IPS-20b (cell line): Measurements from ENCODE around the gene LTBP2.

Experiments used
- H3K27ac ChIP-seq: one replicate; pipeline ENCODE4 v1.5.1; 2013; ENCODE audit warnings: low read length
- H3K27me3 ChIP-seq: 2 replicates; pipeline ENCODE4 v1.6.1; 2013; ENCODE audit warnings: mild to moderate bottlenecking, low read length, inconsistent platforms; ENCODE audit not compliant: insufficient read depth
- H3K36me3 ChIP-seq: 2 replicates; pipeline ENCODE4 v1.6.1; 2013; ENCODE audit warnings: low read depth, mild to moderate bottlenecking, inconsistent platforms, low read length, moderate library complexity; ENCODE audit not compliant: insufficient read depth
- H3K4me1 ChIP-seq: 2 replicates; pipeline ENCODE4 v1.6.1; 2013; ENCODE audit warnings: mild to moderate bottlenecking, control low read depth, inconsistent platforms, low read length, moderate library complexity; ENCODE audit not compliant: insufficient read depth
- H3K4me3 ChIP-seq: 2 replicates; pipeline ENCODE4 v1.5.1; 2013; ENCODE audit warnings: mild to moderate bottlenecking, low read length, inconsistent platforms
- H3K9ac ChIP-seq: 2 replicates; pipeline ENCODE4 v1.6.1; 2013; ENCODE audit warnings: low read depth, mild to moderate bottlenecking, inconsistent platforms, low read length, moderate library complexity
- H3K9me3 ChIP-seq: 2 replicates; pipeline ENCODE4 v1.6.1; 2013; ENCODE audit warnings: mild to moderate bottlenecking, low read depth, low read length, inconsistent platforms; ENCODE audit not compliant: insufficient read depth

The LTBP2 gene

DNA sequence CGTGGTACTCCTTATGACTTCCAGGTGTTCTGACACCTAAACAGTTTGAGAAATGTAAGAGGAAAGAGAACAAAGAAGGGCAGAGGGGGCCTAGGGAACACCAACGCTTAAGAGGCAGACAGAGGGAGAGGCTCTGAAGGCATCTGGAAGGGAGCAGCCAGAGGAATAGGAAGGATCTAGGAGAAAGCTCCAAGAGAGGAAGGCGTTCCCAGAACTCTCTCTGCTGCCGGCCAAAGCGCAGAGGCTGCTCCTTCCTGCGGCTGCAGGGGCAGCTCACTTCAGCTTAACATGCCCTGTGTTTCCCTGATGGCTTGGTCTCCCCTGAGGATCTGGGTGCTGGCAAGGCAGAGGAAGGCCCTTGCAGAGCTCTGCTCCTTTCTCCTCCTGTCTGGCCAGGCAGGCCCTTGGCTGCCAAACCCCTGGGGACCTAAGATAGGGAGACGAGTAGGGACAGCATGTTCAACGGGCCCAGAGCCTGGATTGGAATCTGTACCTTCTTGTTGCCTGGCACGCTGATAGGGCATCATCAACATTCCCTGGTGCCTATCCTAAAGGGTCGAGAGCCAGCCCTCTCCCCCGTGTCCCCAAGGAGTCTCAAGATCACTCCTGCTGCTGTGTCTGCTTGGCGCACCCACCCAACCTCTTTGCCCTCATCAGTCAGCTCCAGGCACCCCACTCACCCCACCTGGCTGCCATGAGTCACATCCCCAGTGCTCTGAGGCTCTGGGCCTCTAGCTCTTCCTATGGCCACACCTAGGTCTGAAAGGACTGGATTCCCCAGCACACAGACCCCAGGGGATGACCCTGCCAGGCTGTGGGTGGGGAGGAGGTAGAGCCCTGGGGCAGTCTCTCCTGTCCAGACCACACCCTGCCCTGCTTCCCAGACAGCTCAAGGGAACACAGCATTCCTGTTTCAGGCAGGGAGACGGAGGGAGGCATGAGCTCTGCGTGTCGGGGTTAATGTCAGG, 45.6 kb downstream of the LTBP2 start:
- no peaks in the 10 kb centered on the region for H3K9me3 ChIP-seq
- H3K4me3 ChIP-seq, result no peak overlapping the region
- no peak overlapping the region for H3K27ac ChIP-seq
- H3K4me1 ChIP-seq, result peaks cover 3% of the 10 kb centered on the region; the same call in 1 of the 2 replicates
- no peaks in the 10 kb centered on the region for H3K27me3 ChIP-seq
- H3K9ac ChIP-seq, result no peak overlapping the region
- no peaks in the 10 kb centered on the region for H3K36me3 ChIP-seq

GRCh38 chr14:74563586-74564159, 48.4 kb downstream of the LTBP2 start:
- Histone ChIP-seq H3K27ac (no peak overlapping the region), H3K36me3 (no peaks in the 10 kb centered on the region), H3K27me3 (no peaks in the 10 kb centered on the region), H3K9ac (no peak overlapping the region), H3K4me3 (no peak overlapping the region), H3K4me1 (peaks cover 3% of the 10 kb centered on the region; the same call in 1 of the 2 replicates), H3K9me3 (no peaks in the 10 kb centered on the region)

- Histone ChIP-seq H3K4me1 (peaks cover 3% of the 10 kb centered on the region; the same call in 1 of the 2 replicates), H3K4me3 (no peak overlapping the region), H3K36me3 (no peaks in the 10 kb centered on the region), H3K9ac (no peak overlapping the region), H3K27ac (no peak overlapping the region), H3K9me3 (no peaks in the 10 kb centered on the region), H3K27me3 (no peaks in the 10 kb centered on the region)
Measured at GRCh38 chr14:74563233-74563585, 48.8 kb downstream of the LTBP2 start.

GRCh38 chr14:74562515-74563232, 49.4 kb downstream of the LTBP2 start:
- Histone ChIP-seq H3K4me3 (no peak overlapping the region), H3K9me3 (no peaks in the 10 kb centered on the region), H3K36me3 (no peaks in the 10 kb centered on the region), H3K27ac (no peak overlapping the region), H3K27me3 (no peaks in the 10 kb centered on the region), H3K4me1 (peaks cover 3% of the 10 kb centered on the region; the same call in 1 of the 2 replicates), H3K9ac (no peak overlapping the region)

DNA sequence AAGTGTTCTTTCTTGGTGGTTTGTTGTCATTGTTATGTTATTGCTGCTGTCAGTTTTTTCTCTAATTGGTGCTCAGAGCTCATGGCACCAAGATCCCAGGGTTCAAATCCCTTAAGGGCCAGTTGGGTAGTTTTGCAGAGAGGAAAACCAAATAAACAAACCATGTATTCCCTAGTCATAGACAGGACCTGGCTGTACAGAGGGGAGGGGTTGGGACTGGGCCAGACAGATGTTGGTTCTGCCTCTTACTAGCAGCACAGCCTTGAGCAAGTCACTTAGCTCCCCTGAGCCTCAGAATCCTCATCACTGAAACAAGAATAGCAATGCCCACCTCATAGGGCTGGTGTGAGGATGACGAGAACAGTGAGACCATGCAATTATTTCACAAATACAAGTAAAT, 53.4 kb downstream of the LTBP2 start:
- no peaks in the 10 kb centered on the region for H3K9me3 ChIP-seq
- peaks cover 3% of the 10 kb centered on the region; the same call in 1 of the 2 replicates for H3K4me1 ChIP-seq
- H3K27ac ChIP-seq, result no peak overlapping the region
- H3K36me3 ChIP-seq, result no peaks in the 10 kb centered on the region
- H3K9ac ChIP-seq, result no peak overlapping the region
- H3K27me3 ChIP-seq, result no peaks in the 10 kb centered on the region
- H3K4me3 ChIP-seq, result no peak overlapping the region

DNA sequence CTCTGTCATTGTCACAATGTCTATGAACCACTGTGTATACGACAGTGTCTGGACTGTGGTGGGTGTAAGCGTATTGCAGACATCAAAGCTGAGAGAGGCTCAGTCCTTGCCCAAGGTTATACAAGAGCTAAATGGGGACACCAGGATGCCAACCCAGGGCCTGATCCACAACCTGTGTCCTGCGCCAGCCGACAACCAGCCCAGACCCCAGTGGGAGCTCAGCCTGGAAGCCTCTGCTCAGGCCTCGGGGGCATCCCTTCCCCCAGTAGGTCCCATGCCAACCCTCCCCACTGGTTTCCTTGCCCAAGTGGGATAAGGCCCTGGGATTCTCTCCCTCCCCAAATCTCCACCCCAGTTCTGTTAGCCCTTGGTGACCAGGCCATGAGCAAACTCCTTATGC, 54.3 kb downstream of the LTBP2 start:
- Histone ChIP-seq H3K4me3 (no peak overlapping the region), H3K27me3 (no peaks in the 10 kb centered on the region), H3K9me3 (no peaks in the 10 kb centered on the region), H3K4me1 (no peaks in the 10 kb centered on the region), H3K36me3 (no peaks in the 10 kb centered on the region), H3K27ac (no peak overlapping the region), H3K9ac (no peak overlapping the region)

GRCh38 chr14:74555476-74556050, 56.5 kb downstream of the LTBP2 start:
- no peaks in the 10 kb centered on the region for H3K36me3 ChIP-seq
- no peak overlapping the region for H3K9ac ChIP-seq
- no peak overlapping the region for H3K27ac ChIP-seq
- H3K9me3 ChIP-seq, result no peaks in the 10 kb centered on the region
- H3K4me1 ChIP-seq, result peaks cover 7% of the 10 kb centered on the region; the same call in 1 of the 2 replicates
- H3K4me3 ChIP-seq, result no peak overlapping the region
- H3K27me3 ChIP-seq, result no peaks in the 10 kb centered on the region

DNA sequence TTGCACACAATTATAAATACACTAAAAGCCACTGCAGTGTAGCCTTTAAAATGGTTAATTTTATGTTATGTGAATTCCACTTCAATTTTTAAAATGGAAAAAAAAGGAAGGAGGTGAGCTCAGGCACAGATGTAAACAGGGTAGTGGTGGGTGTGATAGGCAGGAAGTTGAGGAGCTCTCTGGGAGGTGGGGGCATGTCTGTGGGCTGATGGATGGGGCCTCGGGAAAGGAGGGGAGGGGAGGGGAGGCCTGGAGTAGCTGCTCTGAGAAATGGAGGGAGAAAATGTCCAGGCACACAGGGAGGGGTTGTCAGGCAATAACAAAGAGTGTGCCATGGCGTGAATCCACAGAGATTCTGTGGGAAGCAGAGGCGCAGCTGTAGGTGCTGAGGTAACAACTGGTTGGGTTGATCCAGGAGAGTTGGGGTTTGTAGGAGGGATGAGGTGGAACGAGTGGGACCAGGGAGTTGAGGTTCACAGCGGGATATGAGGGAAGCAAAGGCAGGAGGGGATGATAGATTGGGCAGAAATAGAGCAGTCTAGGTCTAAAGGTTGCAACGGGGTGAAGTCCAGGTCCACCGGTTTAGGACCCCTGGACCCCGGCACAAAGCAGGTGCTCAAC, 57.2 kb downstream of the LTBP2 start:
- no peaks in the 10 kb centered on the region for H3K27me3 ChIP-seq
- H3K4me3 ChIP-seq, result no peak overlapping the region
- H3K36me3 ChIP-seq, result no peaks in the 10 kb centered on the region
- peaks cover 7% of the 10 kb centered on the region; the same call in 1 of the 2 replicates for H3K4me1 ChIP-seq
- no peaks in the 10 kb centered on the region for H3K9me3 ChIP-seq
- H3K27ac ChIP-seq, result no peak overlapping the region
- H3K9ac ChIP-seq, result no peak overlapping the region

DNA sequence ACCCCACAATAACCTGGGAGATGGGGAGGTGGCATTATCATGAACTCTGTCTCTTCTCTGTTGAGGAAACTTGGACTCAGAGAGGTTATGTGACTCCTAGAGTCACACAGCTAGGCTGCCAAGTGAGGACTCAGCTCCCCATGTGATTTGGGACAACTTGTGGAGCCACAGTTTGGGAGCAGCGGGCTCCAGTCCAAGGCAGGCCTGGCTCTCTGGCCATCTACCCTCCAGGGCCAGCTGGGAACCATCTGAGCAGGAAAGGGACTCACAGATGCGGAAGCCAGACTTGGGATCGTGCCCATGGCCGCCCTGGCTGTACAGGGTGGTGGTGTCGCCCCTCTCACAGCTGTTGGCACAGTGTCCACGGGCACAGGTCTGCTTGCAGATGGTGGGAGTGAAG, 59.4 kb downstream of the LTBP2 start:
- no peak overlapping the region for H3K4me3 ChIP-seq
- no peaks in the 10 kb centered on the region for H3K27me3 ChIP-seq
- H3K9me3 ChIP-seq, result no peaks in the 10 kb centered on the region
- H3K27ac ChIP-seq, result no peak overlapping the region
- peaks cover 7% of the 10 kb centered on the region; the same call in 1 of the 2 replicates for H3K4me1 ChIP-seq
- H3K36me3 ChIP-seq, result no peaks in the 10 kb centered on the region
- no peak overlapping the region for H3K9ac ChIP-seq

DNA sequence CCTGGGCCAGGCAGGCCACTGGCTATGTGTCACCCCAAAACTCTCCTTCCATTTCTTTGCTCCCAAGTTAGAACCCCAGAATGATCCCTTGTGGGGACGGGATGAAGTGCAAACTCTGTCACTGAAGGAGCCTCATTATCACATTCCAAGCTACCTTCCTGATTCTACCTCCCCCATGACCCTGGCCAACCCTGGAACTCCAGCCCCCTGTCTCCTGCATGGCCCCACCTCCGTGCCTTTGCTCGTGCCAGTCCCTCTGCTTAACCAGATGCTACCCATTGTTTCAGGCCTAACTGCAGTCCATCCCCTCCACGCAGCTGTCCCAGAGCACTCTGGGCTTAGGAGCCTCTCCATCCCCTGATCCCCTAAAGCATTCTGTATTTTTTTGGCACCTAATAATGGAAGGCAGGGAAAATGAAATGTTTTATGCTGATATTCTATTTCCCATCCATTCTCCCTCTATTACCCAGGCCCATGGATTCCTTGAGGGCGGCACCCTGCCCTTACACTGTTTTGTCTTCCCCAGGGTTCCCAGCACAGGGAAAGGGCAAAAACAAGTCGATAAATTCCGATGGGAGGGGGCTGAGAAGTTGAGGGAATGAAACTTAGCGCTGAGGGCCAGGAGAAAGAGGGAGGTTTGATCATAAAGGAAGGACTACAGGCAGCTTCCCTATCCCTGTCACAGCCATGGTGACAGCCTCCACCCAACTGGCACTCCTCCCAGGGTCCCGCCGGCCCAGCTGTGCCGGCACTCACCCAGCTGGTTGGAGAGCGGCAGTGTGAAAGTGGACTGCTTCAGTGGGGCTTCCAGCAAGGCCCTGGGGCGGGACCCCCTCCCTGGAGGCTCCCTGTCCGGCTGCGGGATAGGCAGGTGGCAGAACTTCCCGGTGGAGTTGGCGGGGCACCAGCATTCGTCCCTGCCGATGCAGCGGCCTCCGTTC, 60.3 kb downstream of the LTBP2 start:
- peak overlapping the region; percentile 37; the same call in 1 of the 2 replicates for H3K9ac ChIP-seq
- no peak overlapping the region for H3K27ac ChIP-seq

More for the DNA sequence above, 60.3 kb downstream of the LTBP2 start:
- H3K36me3 ChIP-seq, result no peaks in the 10 kb centered on the region
- H3K4me1 ChIP-seq, result peaks cover 7% of the 10 kb centered on the region; the same call in 1 of the 2 replicates
- no peaks in the 10 kb centered on the region for H3K27me3 ChIP-seq
- H3K9me3 ChIP-seq, result no peaks in the 10 kb centered on the region
- H3K4me3 ChIP-seq, result 0 out of 2 replicates have a peak overlapping the region, but pooled peaks have one; percentile 18
